HG03139 (cell line): ENCODE data around the gene LRGUK.

Source experiments
- ATAC-seq: cut with Tn5 transposase; IDR thresholded peaks from one replicate; pipeline ENCODE4 v1.9.1; 2021; ENCODE audit not compliant: unreplicated experiment

The LRGUK gene

GRCh38 chr7:134297489-134297888, 170.3 kb downstream of the LRGUK start:
- ATAC-seq = no peak

GRCh38 chr7:134298902-134299683, 172.0 kb downstream of the LRGUK start:
- ATAC-seq = peak; percentile 45

- no peak for ATAC-seq
Measured at GRCh38 chr7:134300988-134301387, 173.8 kb downstream of the LRGUK start.

GRCh38 chr7:134301592-134301991, 174.5 kb downstream of the LRGUK start:
- ATAC-seq = no peak

- ATAC-seq = no peak
Measured at GRCh38 chr7:134302120-134302519, 175.0 kb downstream of the LRGUK start.

- ATAC-seq = no peak
Measured at GRCh38 chr7:134307320-134307719, 180.2 kb downstream of the LRGUK start.

- no peak for ATAC-seq
Measured at GRCh38 chr7:134308548-134308947, 181.4 kb downstream of the LRGUK start.

- no peak for ATAC-seq
Measured at GRCh38 chr7:134311807-134312206, 184.7 kb downstream of the LRGUK start.

- ATAC-seq = no peak
Measured at GRCh38 chr7:134312717-134313116, 185.6 kb downstream of the LRGUK start.

GRCh38 chr7:134313543-134313942, 186.4 kb downstream of the LRGUK start:
- ATAC-seq = no peak
